ENCODE results near the gene SNAP47. TPM values are rescaled to one million over a fixed set of nuclear protein-coding genes. Genes with fewer than 3 reads are reported as not detected.
A peak's percentile ranks its signal among the peaks of the same experiment; 100 is the strongest.

Gene SNAP47
- polyA plus RNA-seq, 1 donor (not counting 4 experiments of a cell fraction or from before 2014, with no cell fraction given), result 24.8 TPM

GRCh38 chr1:227728892-227729143, 6.4 kb upstream of the SNAP47 start:
- FAIRE-seq (no peak), DNase-seq (ENCODE audit: low read depth, low spot score) (no peak)
- Histone ChIP-seq H4K20me1 (ENCODE audit: control insufficient read depth, extremely low read depth, insufficient read depth, low read length) (peaks cover 3% of the 10 kb centered on the region), H3K9me1 (ENCODE audit: control insufficient read depth, extremely low read depth, insufficient read depth, low read length) (no peaks in the 10 kb centered on the region), H3K79me2 (ENCODE audit: control insufficient read depth, insufficient read depth, low read length) (peaks cover 14% of the 10 kb centered on the region), H3K4me2 (ENCODE audit: control insufficient read depth, extremely low read depth, insufficient read depth, low read depth, low read length) (peak overlapping the region; percentile 89), H3K27ac (ENCODE audit: control insufficient read depth, insufficient read depth, low read length) (no peak overlapping the region), H3K27me3 (ENCODE audit: control insufficient read depth, extremely low read depth, insufficient read depth, low read length) (no peaks in the 10 kb centered on the region), H3K9ac (ENCODE audit: control insufficient read depth, extremely low read depth, insufficient read depth, low read length) (peak overlapping the region; percentile 64), H2AFZ (ENCODE audit: control insufficient read depth, low read length) (no peak overlapping the region), H3K36me3 (ENCODE audit: control insufficient read depth in 2 of 2, extremely low read depth in 1 of 2, insufficient read depth in 2 of 2, low read length in 2 of 2) (peaks cover 13 to 15% of the 10 kb centered on the region in 2 experiments), H3K4me3 (ENCODE audit: control insufficient read depth in 2 of 3, extremely low read depth in 1 of 3, insufficient read depth in 2 of 3, low read depth in 1 of 3, low read length in 3 of 3) (peak overlapping the region; percentile 36 to 64 (median 63)), H3K4me1 (ENCODE audit: control insufficient read depth, extremely low read depth, insufficient read depth, low read length) (peaks cover 18% of the 10 kb centered on the region), H3K9me3 (ENCODE audit: control insufficient read depth, low read depth, low read length) (no peaks in the 10 kb centered on the region)
- no peak for TF ChIP-seq EZH2 (IDR thresholded peaks at IDR 0.05; ENCODE audit: low read length)
- no peak for TF ChIP-seq CTCF (optimal IDR thresholded peaks at IDR 0.05 in 1 of 3, IDR thresholded peaks at IDR 0.05 in 1 of 3, conservative IDR thresholded peaks at IDR 0.05 in 1 of 3; ENCODE audit: extremely low read depth in 1 of 3, insufficient read depth in 2 of 3, low read length in 3 of 3)
- dilution Hi-C loops (cut with MboI; ENCODE audit: extremely low pct_ligation_motif_present, low sequenced_read_pairs), result no loop called here

- TF ChIP-seq EZH2 (IDR thresholded peaks at IDR 0.05; ENCODE audit: low read length) (no peak), CTCF (optimal IDR thresholded peaks at IDR 0.05 in 1 of 3, IDR thresholded peaks at IDR 0.05 in 1 of 3, conservative IDR thresholded peaks at IDR 0.05 in 1 of 3; ENCODE audit: extremely low read depth in 1 of 3, insufficient read depth in 2 of 3, low read length in 3 of 3) (no peak)
- FAIRE-seq (no peak), DNase-seq (ENCODE audit: low read depth, low spot score) (no peak)
- Histone ChIP-seq H2AFZ (ENCODE audit: control insufficient read depth, low read length) (no peak overlapping the region), H3K4me1 (ENCODE audit: control insufficient read depth, extremely low read depth, insufficient read depth, low read length) (peaks cover 22% of the 10 kb centered on the region), H3K9ac (ENCODE audit: control insufficient read depth, extremely low read depth, insufficient read depth, low read length) (peak overlapping the region; percentile 64), H3K9me3 (ENCODE audit: control insufficient read depth, low read depth, low read length) (no peaks in the 10 kb centered on the region), H3K27ac (ENCODE audit: control insufficient read depth, insufficient read depth, low read length) (no peak overlapping the region), H3K4me2 (ENCODE audit: control insufficient read depth, extremely low read depth, insufficient read depth, low read depth, low read length) (peak overlapping the region; percentile 89), H3K36me3 (ENCODE audit: control insufficient read depth in 2 of 2, extremely low read depth in 1 of 2, insufficient read depth in 2 of 2, low read length in 2 of 2) (peaks cover 13 to 15% of the 10 kb centered on the region in 2 experiments), H4K20me1 (ENCODE audit: control insufficient read depth, extremely low read depth, insufficient read depth, low read length) (peaks cover 3% of the 10 kb centered on the region), H3K9me1 (ENCODE audit: control insufficient read depth, extremely low read depth, insufficient read depth, low read length) (no peaks in the 10 kb centered on the region), H3K4me3 (ENCODE audit: control insufficient read depth in 2 of 3, extremely low read depth in 1 of 3, insufficient read depth in 2 of 3, low read depth in 1 of 3, low read length in 3 of 3) (peak overlapping the region in 2 of 3 experiments; percentile 63 to 64), H3K27me3 (ENCODE audit: control insufficient read depth, extremely low read depth, insufficient read depth, low read length) (no peaks in the 10 kb centered on the region), H3K79me2 (ENCODE audit: control insufficient read depth, insufficient read depth, low read length) (peaks cover 17% of the 10 kb centered on the region)
- dilution Hi-C loops (cut with MboI; ENCODE audit: extremely low pct_ligation_motif_present, low sequenced_read_pairs), result no loop called here
Measured at GRCh38 chr1:227729144-227729880, 5.9 kb upstream of the SNAP47 start.
